ENCODE data around the gene IL4R.

GRCh38 chr16:27384425-27384824, 70.7 kb downstream of the IL4R start:
- TF ChIP-seq, protein P1, sequence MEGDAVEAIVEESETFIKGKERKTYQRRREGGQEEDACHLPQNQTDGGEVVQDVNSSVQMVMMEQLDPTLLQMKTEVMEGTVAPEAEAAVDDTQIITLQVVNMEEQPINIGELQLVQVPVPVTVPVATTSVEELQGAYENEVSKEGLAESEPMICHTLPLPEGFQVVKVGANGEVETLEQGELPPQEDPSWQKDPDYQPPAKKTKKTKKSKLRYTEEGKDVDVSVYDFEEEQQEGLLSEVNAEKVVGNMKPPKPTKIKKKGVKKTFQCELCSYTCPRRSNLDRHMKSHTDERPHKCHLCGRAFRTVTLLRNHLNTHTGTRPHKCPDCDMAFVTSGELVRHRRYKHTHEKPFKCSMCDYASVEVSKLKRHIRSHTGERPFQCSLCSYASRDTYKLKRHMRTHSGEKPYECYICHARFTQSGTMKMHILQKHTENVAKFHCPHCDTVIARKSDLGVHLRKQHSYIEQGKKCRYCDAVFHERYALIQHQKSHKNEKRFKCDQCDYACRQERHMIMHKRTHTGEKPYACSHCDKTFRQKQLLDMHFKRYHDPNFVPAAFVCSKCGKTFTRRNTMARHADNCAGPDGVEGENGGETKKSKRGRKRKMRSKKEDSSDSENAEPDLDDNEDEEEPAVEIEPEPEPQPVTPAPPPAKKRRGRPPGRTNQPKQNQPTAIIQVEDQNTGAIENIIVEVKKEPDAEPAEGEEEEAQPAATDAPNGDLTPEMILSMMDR (conservative IDR thresholded peaks at IDR 0.05; ENCODE audit: low read length) = no peak
- TF ChIP-seq EZH2phosphoT487 (IDR thresholded peaks at IDR 0.05; ENCODE audit: borderline replicate concordance) = no peak

Measured in Loucy (cell line).